Left colon (tissue), 2 donors: ENCODE results near the gene CTNNA3. TPM values are rescaled to one million over a fixed set of nuclear protein-coding genes. Genes with fewer than 3 reads are reported as not detected.

Source experiments
- ATAC-seq: fragments of 200-7000 bp; cut with Tn5 transposase; one replicate; pipeline ENCODE4 v1.9.1; 2020; ENCODE audit warnings: mild to moderate bottlenecking, moderate library complexity
- DNase-seq, 2 donors: peaks; one replicate each; pipeline ENCODE4 v3.0.0-alpha.2; 2020
- intact Hi-C, 2 donors: fragments of 100-400 bp; cut with DNase I in 1 of 2; cut with micrococcal nuclease in 1 of 2; formaldehyde crosslinking; loops; one replicate each; pipeline versions ENCODE4 v1.11.2 to v1.14.0; 2022; cut with DNase I, micrococcal nuclease
- total RNA-seq, 2 donors: library from RNA; stranded (reverse); fragmentation: NEBNext Ultra II Directional; extraction: Animal tissue kit (Norgen Biotek cat#: 25700); gene quantifications; one replicate each; pipeline ENCODE4 v1.2.1, GENCODE V29; 2021
- donor health status: DM: no; HTN: no; CAD: no.
- donor health status: DM: yes; HTN: yes; CAD: no.

Gene CTNNA3
- total RNA-seq, 2 donors from 2014 or later: 0.21 to 1.0 TPM

- DNase-seq: no peak
- intact Hi-C loops: no loop called here
- ATAC-seq: no peak
These were observed 399.1 kb downstream of the CTNNA3 start for GRCh38 chr10:67296926-67297325.

GRCh38 chr10:67288688-67289410, 407.1 kb downstream of the CTNNA3 start:
- ATAC-seq (no peak), DNase-seq (no peak)
- intact Hi-C loops: no loop called here

- no peak for DNase-seq
- no peak for ATAC-seq
- intact Hi-C loops: no loop called here
These were observed 411.4 kb downstream of the CTNNA3 start for GRCh38 chr10:67284589-67284988.

- DNase-seq: no peak
- intact Hi-C loops: no loop called here
- no peak for ATAC-seq
These were observed 413.1 kb downstream of the CTNNA3 start for GRCh38 chr10:67282871-67283270.

GRCh38 chr10:67280405-67280804, 415.6 kb downstream of the CTNNA3 start:
- intact Hi-C loops: no loop called here
- ATAC-seq (no peak), DNase-seq (no peak)

- ATAC-seq (no peak), DNase-seq (no peak)
- intact Hi-C loops: no loop called here
These were observed 418.6 kb downstream of the CTNNA3 start for GRCh38 chr10:67277402-67277801.

- intact Hi-C loops: no loop called here
- DNase-seq: no peak
- no peak for ATAC-seq
These were observed 426.2 kb downstream of the CTNNA3 start for GRCh38 chr10:67269828-67270227.

GRCh38 chr10:67268146-67268545, 427.8 kb downstream of the CTNNA3 start:
- DNase-seq: no peak
- no peak for ATAC-seq
- intact Hi-C loops: no loop called here

GRCh38 chr10:67262675-67263074, 433.3 kb downstream of the CTNNA3 start:
- DNase-seq: no peak
- intact Hi-C loops: no loop called here
- no peak for ATAC-seq

- no peak for DNase-seq
- ATAC-seq: no peak
- intact Hi-C loops: no loop called here
These were observed 434.6 kb downstream of the CTNNA3 start for GRCh38 chr10:67261300-67261797.

- intact Hi-C loops: no loop called here
- DNase-seq (no peak), ATAC-seq (peak; percentile 97)
These were observed 436.6 kb downstream of the CTNNA3 start for GRCh38 chr10:67259319-67259929.

GRCh38 chr10:67257427-67258144, 438.4 kb downstream of the CTNNA3 start:
- no peak for DNase-seq
- ATAC-seq: no peak
- intact Hi-C loops: no loop called here

- DNase-seq (no peak), ATAC-seq (peak; percentile 56)
- intact Hi-C loops: no loop called here
These were observed 439.0 kb downstream of the CTNNA3 start for GRCh38 chr10:67257018-67257417.

- DNase-seq (no peak), ATAC-seq (no peak)
- intact Hi-C loops: no loop called here
These were observed 445.3 kb downstream of the CTNNA3 start for GRCh38 chr10:67250686-67251085.

- ATAC-seq (no peak), DNase-seq (no peak)
- intact Hi-C loops: no loop called here
These were observed 449.9 kb downstream of the CTNNA3 start for GRCh38 chr10:67246066-67246555.

- intact Hi-C loops: no loop called here
- ATAC-seq (no peak), DNase-seq (no peak)
These were observed 453.5 kb downstream of the CTNNA3 start for GRCh38 chr10:67242528-67242927.

GRCh38 chr10:67241451-67241850, 454.5 kb downstream of the CTNNA3 start:
- ATAC-seq (no peak), DNase-seq (no peak)
- intact Hi-C loops: no loop called here

- no peak for DNase-seq
- intact Hi-C loops: no loop called here
- ATAC-seq: no peak
These were observed 456.0 kb downstream of the CTNNA3 start for GRCh38 chr10:67239864-67240497.
